Peyer's patch (tissue), 4 donors: ENCODE results near the gene GTPBP6.

ENCODE experiments used
- CTCF ChIP-seq, 6 experiments: fragments of 450-650 bp in 4 of 6; fragments of 200-600 bp in 2 of 6; sonication (generic) in 1 of 6; IDR thresholded peaks; one replicate each; pipeline ENCODE4 v1.5.1; 2017 to 2019; ENCODE audit warnings: antibody characterized with exemption in 6 of 6, mild to moderate bottlenecking in 3 of 6, moderate library complexity in 1 of 6
- POLR2A ChIP-seq, 2 donors: fragments of 450-650 bp; IDR thresholded peaks; one replicate each; pipeline ENCODE4 v1.5.1; 2017; ENCODE audit warnings: antibody characterized with exemption in 2 of 2, mild to moderate bottlenecking in 2 of 2, moderate library complexity in 2 of 2

DNA sequence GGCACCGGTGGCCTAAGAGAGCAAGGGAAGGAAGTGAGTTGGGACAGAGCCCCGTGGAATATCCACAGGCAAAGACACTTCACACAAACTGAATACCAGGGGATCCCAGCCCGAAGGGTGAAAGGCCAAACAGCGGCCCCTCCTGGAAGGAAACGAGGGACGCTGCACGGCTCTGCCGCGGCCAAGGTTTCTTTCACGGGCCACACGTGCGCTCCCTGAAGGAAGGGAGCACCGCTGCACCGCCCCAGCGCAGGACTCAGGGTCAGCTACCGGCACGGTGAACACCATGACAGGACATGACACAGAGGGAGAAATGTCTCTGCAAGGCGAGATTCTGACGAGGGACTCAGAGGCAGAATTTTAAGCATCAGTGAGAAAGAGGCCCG, 31.5 kb upstream of the GTPBP6 start:
- no peak for TF ChIP-seq POLR2A (IDR thresholded peaks at IDR 0.05)
- TF ChIP-seq CTCF (IDR thresholded peaks at IDR 0.05), result no peak
